ENCODE measurements around the gene XK. TPM values are rescaled to one million over a fixed set of nuclear protein-coding genes. Genes with fewer than 3 reads are reported as not detected.
A peak's percentile ranks its signal among the peaks of the same experiment; 100 is the strongest.

Gene XK
- total RNA-seq, 1 donor from 2014 or later, result 0.11 TPM

GRCh38 chrX:37678574-37678973, 7.0 kb upstream of the XK start:
- Mint-ChIP-seq H3K4me3 (no peak overlapping the region), H3K4me1 (no peaks in the 10 kb centered on the region), H3K9me3 (no peaks in the 10 kb centered on the region), H3K36me3 (ENCODE audit: low read depth) (no peaks in the 10 kb centered on the region), H3K27me3 (no peaks in the 10 kb centered on the region), H3K27ac (no peak overlapping the region)
- ChIA-PET POLR2A (no interaction called here), CTCF (no interaction called here)
- no peak for DNase-seq
- intact Hi-C loops (cut with micrococcal nuclease), result no loop called here
- no peak for TF ChIP-seq CTCF (IDR thresholded peaks at IDR 0.05)
- ATAC-seq (ENCODE audit: low read depth), result no peak

- no peaks in the 10 kb centered on the region for H3K27me3 Mint-ChIP-seq
- POLR2A ChIA-PET, result no interaction called here
- DNase-seq, result no peak
- no peak overlapping the region for H3K4me3 Mint-ChIP-seq
- H3K27ac Mint-ChIP-seq, result no peak overlapping the region
- CTCF ChIA-PET, result no interaction called here
- ATAC-seq (ENCODE audit: low read depth), result no peak
- no peak for TF ChIP-seq CTCF (IDR thresholded peaks at IDR 0.05)
- H3K4me1 Mint-ChIP-seq, result no peaks in the 10 kb centered on the region
- H3K9me3 Mint-ChIP-seq, result no peaks in the 10 kb centered on the region
- intact Hi-C loops (cut with micrococcal nuclease), result no loop called here
- H3K36me3 Mint-ChIP-seq (ENCODE audit: low read depth), result no peaks in the 10 kb centered on the region
Observed at GRCh38 chrX:37679230-37679629, 6.4 kb upstream of the XK start.

- TF ChIP-seq CTCF (IDR thresholded peaks at IDR 0.05), result no peak
- CTCF ChIA-PET, result no interaction called here
- DNase-seq (no peak), ATAC-seq (ENCODE audit: low read depth) (no peak)
- Mint-ChIP-seq H3K27ac (no peak overlapping the region), H3K9me3 (no peaks in the 10 kb centered on the region), H3K27me3 (no peaks in the 10 kb centered on the region), H3K4me3 (no peak overlapping the region), H3K36me3 (ENCODE audit: low read depth) (no peaks in the 10 kb centered on the region), H3K4me1 (no peaks in the 10 kb centered on the region)
- POLR2A ChIA-PET, result no interaction called here
- intact Hi-C loops (cut with micrococcal nuclease), result loop anchor here (10.0 kb wide), 1 partner anchor 165 kb away; the partner anchor contains the start of gene DYNLT3
Observed at GRCh38 chrX:37679888-37680287, 5.7 kb upstream of the XK start.

GRCh38 chrX:37684426-37684825, 1.2 kb upstream of the XK start:
- CTCF ChIA-PET, result no interaction called here
- intact Hi-C loops (cut with micrococcal nuclease), result loop anchor here (10.0 kb wide), 1 partner anchor 160 kb away; the partner anchor contains the start of gene DYNLT3
- H3K4me1 Mint-ChIP-seq, result peaks cover 2% of the 10 kb centered on the region
- no peak overlapping the region for H3K27ac Mint-ChIP-seq
- POLR2A ChIA-PET, result no interaction called here
- H3K36me3 Mint-ChIP-seq (ENCODE audit: low read depth), result no peaks in the 10 kb centered on the region
- no peak overlapping the region for H3K4me3 Mint-ChIP-seq
- no peaks in the 10 kb centered on the region for H3K27me3 Mint-ChIP-seq
- no peaks in the 10 kb centered on the region for H3K9me3 Mint-ChIP-seq
- no peak for TF ChIP-seq CTCF (IDR thresholded peaks at IDR 0.05)
- ATAC-seq (ENCODE audit: low read depth) (no peak), DNase-seq (no peak)

- POLR2A ChIA-PET, result no interaction called here
- CTCF ChIA-PET, result no interaction called here
- no peaks in the 10 kb centered on the region for H3K9me3 Mint-ChIP-seq
- no peaks in the 10 kb centered on the region for H3K27me3 Mint-ChIP-seq
- ATAC-seq (ENCODE audit: low read depth), result no peak
- peaks cover 2% of the 10 kb centered on the region for H3K4me1 Mint-ChIP-seq
- no peak for DNase-seq
- no peaks in the 10 kb centered on the region for H3K36me3 Mint-ChIP-seq (ENCODE audit: low read depth)
- no peak overlapping the region for H3K27ac Mint-ChIP-seq
- intact Hi-C loops (cut with micrococcal nuclease), result loop anchor here (10.0 kb wide), 1 partner anchor 160 kb away; the partner anchor contains the start of gene DYNLT3
- H3K4me3 Mint-ChIP-seq, result peak overlapping the region; percentile 44
- no peak for TF ChIP-seq CTCF (IDR thresholded peaks at IDR 0.05)
Observed at GRCh38 chrX:37684973-37685372, 618 bp upstream of the XK start.
